CD4-positive, alpha-beta T cell treated with Interleukin-15 for 4 hours (primary cell): ENCODE results near the gene MMP14.
"Not testable (repeated sequence)": the region's sequence is repeated elsewhere in the genome, so short reads cannot be mapped to it uniquely, and the experiment has no call there.

Experiments used
- DNase-seq: peaks from one replicate; pipeline ENCODE4 v3.0.0-alpha.2; 2020; ENCODE audit warnings: low spot score

Gene MMP14

DNA sequence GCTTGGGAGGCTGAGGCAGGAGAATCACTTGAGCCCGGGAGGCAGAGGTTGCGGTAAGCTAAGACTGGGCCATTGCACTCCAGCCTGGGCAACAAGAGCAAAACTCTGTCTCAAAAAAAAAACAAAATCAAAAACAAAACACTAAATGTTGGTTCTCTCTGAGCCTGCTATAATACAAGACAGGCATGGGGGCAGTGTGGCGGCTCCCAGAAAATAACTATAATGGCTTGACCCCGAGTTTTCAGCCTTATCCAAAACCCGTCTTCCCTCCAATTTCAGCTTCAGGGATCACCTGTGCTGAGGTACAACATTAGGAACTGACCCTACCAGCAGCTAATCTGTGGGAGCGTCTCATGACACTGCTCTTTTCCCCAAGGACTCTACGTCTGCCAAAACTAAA lies 22.0 kb upstream of the MMP14 start:
- no peak for DNase-seq

DNA sequence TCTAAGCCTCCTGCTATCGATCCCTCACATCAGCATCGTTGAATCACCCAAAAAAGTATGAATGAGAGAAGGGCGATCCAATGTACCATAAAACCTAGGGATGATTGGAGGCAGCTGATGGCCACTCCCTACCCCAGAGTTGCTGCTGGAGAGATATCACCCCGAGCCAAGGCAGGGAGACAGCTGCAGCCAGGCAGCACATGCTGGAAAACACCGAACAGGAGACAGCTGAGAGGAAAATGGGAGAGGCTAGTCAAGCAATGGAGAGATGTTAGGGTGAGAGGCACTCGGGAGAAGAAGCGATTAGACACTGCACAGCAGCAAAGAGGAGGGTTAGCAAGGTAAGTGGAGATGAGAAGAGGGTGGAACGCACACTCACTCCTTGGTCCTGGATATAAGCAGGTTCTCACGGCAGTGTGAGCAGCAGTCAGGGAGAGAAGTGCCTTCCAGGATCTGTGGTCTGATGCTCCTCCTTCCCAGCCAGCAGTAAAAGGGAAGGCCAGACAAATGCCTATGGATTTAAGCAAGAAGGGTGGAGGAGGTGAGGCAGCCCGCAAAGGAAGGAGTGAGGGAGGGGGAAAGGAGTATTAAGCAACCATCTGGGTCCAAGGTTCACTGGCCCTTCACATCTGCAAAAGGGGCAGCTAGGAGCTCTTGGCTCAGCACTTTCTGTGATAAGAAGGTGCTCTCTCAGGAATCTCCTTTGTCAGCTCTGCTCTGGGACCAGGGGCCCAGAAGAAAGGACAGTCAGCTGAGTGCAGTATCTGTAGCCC lies 21.3 kb upstream of the MMP14 start, which contains the start of gene SLC7A7:
TSS of gene SLC7A7 (minus strand) at position 495 of the 773 bp plus-strand sequence. CDS start 2,037 bp downstream, outside the sequence.
- DNase-seq, result no peak

DNA sequence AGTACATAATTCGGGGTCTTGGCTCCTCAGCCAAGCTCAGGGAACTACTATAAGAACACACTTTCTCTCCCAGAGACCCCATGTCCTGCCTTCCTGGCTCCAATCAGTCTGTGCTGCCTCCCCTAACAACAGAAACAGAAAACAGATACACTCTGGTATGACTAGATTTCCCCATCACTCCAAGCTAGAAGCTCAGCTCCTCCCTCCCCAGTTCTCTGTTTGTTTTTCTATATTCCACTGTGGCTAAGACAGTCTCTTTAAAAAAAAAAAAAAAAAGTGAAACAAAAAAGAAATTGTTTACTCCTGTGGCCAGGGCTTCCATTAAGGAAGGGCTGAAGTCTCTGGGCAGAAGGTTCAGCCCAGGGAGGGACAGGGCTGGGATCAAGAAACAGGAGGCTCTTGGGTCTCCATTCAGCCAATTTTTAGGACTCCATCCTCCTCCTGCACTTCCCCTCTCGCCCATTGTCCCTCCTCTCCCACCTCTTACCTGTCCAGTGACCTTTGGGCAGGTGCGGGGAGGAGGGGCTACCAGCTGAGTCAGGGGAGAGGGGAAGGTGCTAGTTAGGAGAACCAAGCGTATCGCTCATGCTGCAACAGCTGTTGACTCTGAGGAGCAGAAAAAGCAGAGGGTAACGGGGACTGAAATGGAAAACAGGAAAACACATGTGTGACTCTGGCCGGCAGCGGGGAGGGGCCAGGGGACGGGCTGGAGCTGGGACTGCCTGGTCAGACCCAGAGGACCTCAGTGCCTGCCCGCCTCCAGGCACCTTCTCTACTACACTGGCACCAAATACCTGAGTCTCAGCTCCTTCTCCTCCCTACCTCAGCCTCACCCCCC lies 17.0 kb upstream of the MMP14 start:
- DNase-seq, result no peak

GRCh38 chr14:22820731-22821130 lies 15.7 kb upstream of the MMP14 start:
- no peak for DNase-seq

DNA sequence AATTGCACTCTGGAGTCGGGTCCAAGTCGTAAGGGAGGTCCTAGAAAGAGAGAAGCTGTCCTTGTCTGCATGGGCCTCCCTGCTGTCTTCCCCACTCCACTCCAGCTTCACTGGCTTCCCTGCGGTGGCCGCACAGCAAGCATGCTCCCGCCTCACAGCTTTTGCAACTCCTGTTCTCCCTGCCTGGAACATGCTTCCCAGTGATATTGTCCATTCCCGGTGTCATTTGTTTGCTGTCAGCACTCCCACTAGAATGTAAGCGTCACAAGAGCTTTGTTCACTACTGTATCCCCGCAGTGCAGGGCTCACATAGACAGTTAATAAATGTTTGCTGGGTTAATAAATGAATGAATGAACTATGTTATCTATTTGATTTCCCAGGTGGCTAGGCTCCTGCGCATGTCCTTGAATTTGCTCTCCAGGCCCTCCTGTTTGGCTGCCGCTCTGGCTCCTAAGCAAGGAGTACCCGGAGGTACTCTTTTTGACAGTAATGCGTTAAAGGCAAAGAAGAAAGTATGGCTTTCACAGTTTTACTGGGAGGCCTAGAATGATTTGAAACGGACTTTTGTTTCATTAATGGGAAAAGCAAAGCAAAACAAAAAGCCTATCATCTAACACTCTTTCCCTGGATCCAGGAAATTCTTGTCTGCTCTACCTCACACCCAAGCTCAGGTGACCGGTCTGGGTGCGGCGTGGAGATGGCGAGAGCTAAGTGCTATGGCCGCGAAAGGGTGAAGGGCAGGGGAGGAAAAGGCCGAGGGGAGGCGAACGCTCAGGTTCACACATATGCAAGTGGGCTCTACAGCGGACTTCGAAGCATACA lies 15.0 kb upstream of the MMP14 start:
- DNase-seq, result no peak

DNA sequence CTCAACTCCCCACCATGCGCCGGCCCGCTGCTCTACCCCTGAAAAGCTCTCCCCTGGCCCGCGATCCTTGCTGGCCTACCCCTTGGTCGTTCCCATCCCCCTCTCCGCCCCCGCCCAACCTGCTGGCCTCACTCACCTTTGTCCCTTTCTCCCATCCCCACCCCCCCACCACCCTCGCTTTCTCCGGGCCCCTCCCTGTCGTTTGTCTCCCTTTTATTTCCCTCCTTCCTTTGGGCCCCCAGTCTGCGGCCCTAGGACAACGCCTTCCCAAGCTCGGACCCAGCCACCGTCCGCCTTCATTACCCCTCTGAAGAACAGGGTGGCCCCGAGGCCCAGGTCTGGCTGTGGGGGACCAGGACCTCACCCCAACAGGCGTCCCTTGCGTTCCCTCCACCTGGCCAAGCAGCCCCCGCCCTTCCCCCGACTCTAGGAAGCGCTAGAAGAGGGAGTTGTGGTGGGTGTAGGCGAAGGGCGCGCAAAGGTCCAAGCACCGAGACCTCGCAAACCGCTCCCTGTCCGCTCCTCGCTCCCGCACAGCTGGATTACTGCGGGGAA lies 14.3 kb upstream of the MMP14 start:
- no peak for DNase-seq

DNA sequence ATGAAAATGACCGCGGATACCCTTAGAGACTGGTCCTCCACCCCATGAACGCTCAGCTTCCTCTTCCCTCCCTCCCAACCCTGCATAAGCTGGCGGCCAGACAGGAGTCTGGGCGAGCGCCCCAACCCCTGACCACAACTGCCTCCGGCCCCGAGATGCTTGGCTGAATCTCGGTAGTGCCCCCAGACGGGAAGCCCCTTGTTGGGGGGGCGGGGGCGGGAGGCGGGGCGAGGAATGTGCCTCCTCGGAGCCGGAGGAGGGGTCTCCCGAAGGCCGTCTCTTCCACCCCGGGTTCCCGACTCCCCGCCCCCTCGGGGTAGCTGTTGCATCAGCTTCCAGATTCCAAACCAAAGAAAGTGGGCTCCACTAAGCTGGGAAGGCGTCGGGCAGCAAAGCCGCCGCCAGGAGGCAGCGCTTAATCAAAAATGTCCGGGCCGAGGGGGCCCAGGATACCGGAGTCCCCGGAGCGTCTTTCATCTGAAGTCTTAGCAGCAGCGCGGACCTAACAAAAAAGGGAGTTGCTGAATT lies 13.8 kb upstream of the MMP14 start:
- peak; percentile 68 for DNase-seq

DNA sequence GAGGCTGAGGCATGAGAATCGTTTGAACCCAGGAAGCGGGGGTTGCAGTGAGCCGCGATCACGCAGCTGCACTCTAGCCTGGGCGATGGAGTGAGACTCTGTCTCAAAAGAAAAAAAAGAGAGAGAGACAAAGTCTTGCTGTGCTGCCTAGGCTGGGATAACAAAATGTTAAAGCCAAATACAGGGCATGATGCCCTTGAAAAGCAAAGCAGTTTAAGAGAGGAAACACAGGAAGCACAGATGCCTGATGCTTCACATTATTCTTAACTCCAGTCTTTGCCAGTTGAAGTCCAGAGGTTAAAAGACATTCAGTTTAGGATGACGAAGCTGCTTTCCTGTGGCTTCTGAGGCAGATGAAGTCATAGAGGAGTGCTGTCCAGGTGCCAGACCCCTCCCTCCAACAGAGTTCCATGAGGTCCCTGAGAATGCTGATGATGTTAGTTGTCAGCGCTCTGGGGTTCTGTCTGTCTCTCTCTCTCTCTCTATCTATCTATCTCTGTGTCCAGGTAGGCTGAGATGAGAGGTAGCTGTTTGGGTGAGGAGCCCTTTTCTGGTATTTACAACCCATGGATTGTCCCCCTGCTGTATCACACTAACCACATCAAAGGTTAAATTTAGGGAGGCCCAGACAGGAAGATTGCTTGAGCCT lies 11.6 kb upstream of the MMP14 start:
- no peak for DNase-seq

- DNase-seq, result not testable (repeated sequence)
Observed at GRCh38 chr14:22829076-22829660, 7.2 kb upstream of the MMP14 start.

GRCh38 chr14:22829661-22830442 lies 6.5 kb upstream of the MMP14 start, which contains the start of gene MRPL52:
Gene MRPL52 (plus strand): TSS chr14:22829887. CDS start chr14:22829913, 26 bp downstream.
- peak; percentile 91 for DNase-seq

DNA sequence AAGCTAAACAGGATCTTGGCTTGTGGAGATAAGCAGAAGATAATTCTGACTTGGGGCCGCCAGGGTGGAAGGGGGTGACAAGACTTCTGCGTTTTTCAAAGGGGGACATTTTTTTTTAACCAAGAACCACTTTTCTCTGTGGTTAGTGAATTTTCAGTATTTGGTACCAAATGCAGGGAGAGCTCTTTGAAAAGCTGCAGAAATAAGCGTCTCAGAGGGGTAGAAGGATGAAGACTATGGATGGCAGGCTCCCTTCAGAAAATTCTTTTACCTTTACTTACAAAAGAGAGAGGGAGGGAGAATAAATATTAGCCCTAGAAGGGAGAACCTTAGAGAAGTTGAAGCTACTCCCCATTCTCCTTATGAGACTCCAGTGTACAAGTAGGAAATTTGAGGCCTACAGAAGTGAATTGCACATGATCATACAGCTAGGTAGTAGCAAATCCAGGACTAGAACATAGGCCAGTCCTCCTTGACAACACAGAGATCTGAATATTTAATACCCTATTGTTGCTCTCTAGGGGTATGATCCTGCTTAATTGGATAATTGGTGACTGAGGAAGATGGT lies 5.9 kb upstream of the MMP14 start:
- no peak for DNase-seq

- DNase-seq, result no peak
Observed at GRCh38 chr14:22835505-22835904, 880 bp upstream of the MMP14 start.

DNA sequence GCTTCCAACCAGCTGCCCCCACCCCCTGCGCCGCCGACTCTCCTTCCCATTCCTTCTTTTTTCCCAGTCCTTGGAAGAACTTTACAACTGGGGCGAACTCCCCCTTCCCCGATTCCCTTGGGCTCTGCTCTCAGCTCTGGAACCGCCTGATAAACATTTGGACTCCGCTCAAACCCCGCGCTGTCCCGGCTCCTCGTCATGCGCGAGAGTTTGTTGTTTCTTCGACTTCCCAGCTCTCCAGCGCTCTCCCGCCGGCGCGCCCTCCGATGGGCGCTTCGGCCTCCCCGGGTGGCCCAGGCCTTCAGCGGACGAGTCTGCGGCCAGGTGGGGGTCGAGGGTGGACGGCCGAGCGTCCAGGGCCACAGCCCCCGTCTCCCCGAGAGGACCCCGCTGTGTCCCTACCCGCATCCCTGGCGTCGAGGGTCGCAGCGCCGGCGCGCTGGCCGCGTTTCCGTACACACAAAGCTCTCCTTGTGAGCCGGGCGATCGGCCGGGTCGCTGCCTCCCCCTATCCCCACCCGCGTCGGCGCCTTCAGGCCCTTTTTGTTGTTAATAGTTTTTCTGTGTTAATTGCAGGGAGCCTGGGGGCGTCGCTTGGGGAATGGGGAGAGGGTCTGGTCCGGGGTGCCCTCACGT lies 847 bp downstream of the MMP14 start:
- no peak for DNase-seq

DNA sequence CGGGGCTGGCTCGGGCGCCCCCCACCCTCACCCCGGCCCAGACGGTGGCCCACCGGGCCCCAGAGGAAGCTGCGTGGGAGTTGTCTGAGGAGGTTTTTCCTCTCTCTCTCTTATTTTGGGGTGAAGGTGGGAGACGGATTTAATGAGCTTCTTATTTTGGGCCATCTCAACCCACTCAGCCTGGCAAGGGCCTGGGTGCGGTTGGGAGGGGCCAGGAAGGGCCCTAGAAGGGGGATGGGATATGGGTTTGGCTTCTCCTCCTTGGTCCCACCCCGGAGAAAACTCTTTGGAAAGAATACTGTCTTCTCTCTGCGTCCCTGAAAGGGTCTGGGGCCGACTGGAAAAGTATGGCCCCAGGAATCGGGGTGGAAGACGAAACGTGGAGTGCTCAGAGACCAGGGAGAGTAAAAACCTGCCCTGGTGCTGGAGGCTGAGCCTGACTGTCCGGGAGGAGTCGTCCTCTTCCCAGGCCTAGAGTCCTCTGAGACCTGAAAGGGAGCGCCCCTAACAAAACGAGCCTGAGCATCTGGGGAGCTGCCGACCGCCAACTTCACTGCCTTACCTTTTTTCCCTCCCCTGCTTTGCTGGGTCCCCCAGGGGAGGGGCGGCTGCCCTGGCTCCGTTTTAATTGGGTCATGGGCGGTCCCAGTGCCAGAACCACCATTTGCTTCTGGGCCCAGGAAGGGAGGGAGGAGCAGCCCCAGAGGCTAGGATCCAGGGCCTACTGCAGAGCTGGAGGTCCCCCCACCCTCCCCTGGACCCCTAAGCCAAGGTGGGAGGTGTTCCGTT lies 1.6 kb downstream of the MMP14 start:
- DNase-seq, result no peak

GRCh38 chr14:22838631-22839041 lies 2.3 kb downstream of the MMP14 start:
- no peak for DNase-seq

DNA sequence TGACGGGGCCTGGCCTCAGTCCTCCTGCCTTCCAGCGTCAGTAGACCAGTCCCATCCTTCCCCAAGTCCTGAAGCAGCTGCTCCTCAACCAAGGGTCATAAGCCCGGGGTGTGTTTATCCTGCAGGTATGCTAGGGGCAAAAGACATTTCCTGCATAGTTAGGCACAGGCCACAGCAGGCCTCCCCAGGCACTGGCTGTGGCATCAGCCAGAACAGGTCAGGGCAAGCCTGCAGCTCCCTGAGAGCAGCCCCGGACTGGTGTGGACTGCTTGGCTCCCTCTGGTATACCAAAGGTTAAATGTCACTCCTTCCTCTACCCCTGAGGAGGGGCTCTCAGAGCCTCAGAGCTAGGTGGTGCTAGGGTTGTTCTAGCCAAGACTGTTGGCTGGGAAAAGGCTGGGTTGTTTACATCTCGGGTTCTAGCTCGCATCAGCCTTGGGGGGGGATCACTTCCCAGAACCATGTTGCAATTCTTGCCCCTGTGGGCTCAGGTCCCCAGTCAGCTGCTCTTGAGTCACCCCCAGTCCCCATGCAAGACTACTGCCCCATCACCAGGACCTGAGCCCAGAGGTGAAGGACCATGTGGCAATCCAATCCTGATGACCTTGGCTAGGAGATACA lies 2.9 kb downstream of the MMP14 start:
- DNase-seq, result no peak

DNA sequence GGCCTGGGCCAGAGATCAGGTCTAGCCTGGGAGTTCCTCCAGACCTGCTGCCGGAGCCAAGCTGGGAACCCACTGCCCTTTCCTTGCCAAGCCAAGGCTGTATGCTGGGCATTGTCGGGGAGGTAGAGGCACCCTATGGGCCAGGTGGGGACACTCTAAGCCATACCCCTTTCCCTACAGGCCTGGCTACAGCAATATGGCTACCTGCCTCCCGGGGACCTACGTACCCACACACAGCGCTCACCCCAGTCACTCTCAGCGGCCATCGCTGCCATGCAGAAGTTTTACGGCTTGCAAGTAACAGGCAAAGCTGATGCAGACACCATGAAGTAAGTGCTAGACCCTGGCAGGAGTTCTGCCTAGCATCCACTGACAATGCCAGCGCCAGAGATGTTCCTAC lies 4.9 kb downstream of the MMP14 start:
- no peak for DNase-seq

GRCh38 chr14:22841769-22842168 lies 5.4 kb downstream of the MMP14 start:
- DNase-seq, result no peak
